Fibroblast of lung (primary cell): ENCODE results near the gene PBX4.

Experiments
- CTCF ChIP-seq, 2 donors: IDR thresholded peaks in 1 of 2; conservative IDR thresholded peaks in 1 of 2; 1 replicate in 1 of 2; 2 replicates in 1 of 2; pipeline ENCODE4 v1.5.1; 2011 to 2012; ENCODE audit warnings: low read length in 2 of 2, control low read depth in 1 of 2, inconsistent platforms in 1 of 2, low read depth in 1 of 2, mild to moderate bottlenecking in 1 of 2
- EZH2 ChIP-seq: IDR thresholded peaks from 2 replicates; pipeline ENCODE4 v1.5.1; 2012; ENCODE audit warnings: low read length, control low read depth, mild to moderate bottlenecking; ENCODE audit errors: missing control alignments

- TF ChIP-seq CTCF (conservative IDR thresholded peaks at IDR 0.05 in 1 of 2, IDR thresholded peaks at IDR 0.05 in 1 of 2; ENCODE audit: low read depth in 1 of 2, low read length in 2 of 2) (no peak), EZH2 (no peak)
These were observed 55.1 kb downstream of the PBX4 start for GRCh38 chr19:19563348-19563848.
